Adrenal gland (tissue), 19 donors: ENCODE data around the gene MAGIX. TPM values are rescaled to one million over a fixed set of nuclear protein-coding genes. Genes with fewer than 3 reads are reported as not detected.

Source experiments
- DNase-seq, 7 donors: peaks; one replicate each; pipeline ENCODE4 v3.0.0-alpha.2; 2019 to 2020
- H3K27ac ChIP-seq, 5 donors: fragments of 200-600 bp; sonication (generic) in 4 of 5; 1 replicate in 3 of 5; 2 replicates in 2 of 5; pipeline versions ENCODE4 v1.5.1 to v1.8.0; 2016 to 2020; ENCODE audit warnings: mild to moderate bottlenecking in 1 of 5
- H3K27me3 ChIP-seq: fragments of 200-600 bp; 2 replicates; pipeline ENCODE4 v1.8.0; 2021
- H3K36me3 ChIP-seq, 2 donors: fragments of 200-600 bp; replicated peaks in 1 of 2; 1 replicate in 1 of 2; 2 replicates in 1 of 2; pipeline versions ENCODE4 v1.5.1 to v1.8.0; 2018 to 2022
- H3K4me1 ChIP-seq, 2 donors: fragments of 200-600 bp; replicated peaks in 1 of 2; 1 replicate in 1 of 2; 2 replicates in 1 of 2; pipeline versions ENCODE4 v1.5.1 to v1.8.0; 2018 to 2021
- H3K4me3 ChIP-seq, 4 donors: fragments of 200-600 bp; sonication (generic) in 3 of 4; one replicate each; pipeline ENCODE4 v1.5.1; 2016 to 2018
- H3K9me3 ChIP-seq, 3 donors: fragments of 200-600 bp; sonication (generic) in 1 of 3; replicated peaks in 1 of 3; 1 replicate in 2 of 3; 2 replicates in 1 of 3; pipeline versions ENCODE4 v1.5.1 to v1.8.0; 2016 to 2021
- POLR2A ChIP-seq, 2 donors: fragments of 450-650 bp; IDR thresholded peaks; one replicate each; pipeline ENCODE4 v1.6.1; 2017; ENCODE audit warnings: antibody characterized with exemption in 2 of 2, mild to moderate bottlenecking in 2 of 2, moderate library complexity in 1 of 2
- WGBS, 4 donors: extraction: QIAGEN DNeasy Blood & Tissue Kit in 2 of 4; methylation state at CpG; one replicate each; pipeline versions ENCODE4 v1.1.5 to v1.1.7; 2013 to 2017; 5-methylcytosine and 5-hydroxymethylcytosine counted together
- intact Hi-C, 2 donors: fragments of 100-400 bp; cut with DNase I; formaldehyde crosslinking; loops; one replicate each; pipeline versions ENCODE4 v1.14.1 to v1.15.0; 2022 to 2023
- long read RNA-seq, 10 donors: library from polyadenylated mRNA in 3 of 10; unstranded in 2 of 10; stranded (forward) in 1 of 10; transcript quantifications; one replicate each; pipeline ENCODE4 v2.0.0 and lab custom pipeline, GENCODE V29; 2021 to 2026
- polyA plus RNA-seq, 3 donors: library from polyadenylated mRNA; stranded (reverse); fragments of 200-250 nt in 2 of 3; fragments of 350-450 nt in 1 of 3; fragmentation: Illumina TruSeq in 1 of 3; extraction: RNeasy Lipid Tissue Mini Kit (QIAGEN cat#74804) in 1 of 3; gene quantifications; one replicate each; pipeline ENCODE4 v1.2.3, GENCODE V29; 2013 to 2014
- total RNA-seq, 9 donors: library from RNA; depleted of rRNA in 4 of 9; stranded (reverse); fragments of >200 nt in 4 of 9; fragments of 120-200 nt in 1 of 9; fragmentation: NEBNext Ultra II Directional in 1 of 9; extraction: Animal tissue kit (Norgen Biotek cat#: 25700) in 1 of 9; gene quantifications; one replicate each; pipeline versions ENCODE4 v1.1.0 to v1.2.4, GENCODE V29; 2013 to 2023
- TF ChIP-seq, protein P1 (sequence below), 6 experiments: fragments of 450-650 bp in 4 of 6; fragments of 200-600 bp in 2 of 6; sonication (generic) in 1 of 6; IDR thresholded peaks; 1 replicate in 5 of 6; 2 replicates in 1 of 6; pipeline versions ENCODE4 v1.5.1 to v1.8.0; 2016 to 2021; ENCODE audit warnings: antibody characterized with exemption in 6 of 6, mild to moderate bottlenecking in 2 of 6, moderate library complexity in 1 of 6
- donor health status: healthy with polysubstance abuse.
- donor health status: Bipolar disorder and iron deficiency.
- donor health status: DM: yes; HTN: yes; CAD: no.
- donor health status: DM: no; HTN: no; CAD: no.
- donor health status: DM: no; HTN: no; CAD: no.
- donor health status: DM: yes; HTN: yes; CAD: no.

Gene MAGIX
- total RNA-seq = 10 to 100 TPM in 1 of 9 donors, 1 to 10 TPM in 8; 2.2 to 16.2 (median 3.1) TPM
- polyA plus RNA-seq = 1 to 10 TPM in 2 of 3 donors, under 1 TPM in 1; 0.59 to 8.4 (median 7.6) TPM
- long read RNA-seq, donor 1 = 0 reads
- long read RNA-seq, donor 2 = 0 reads
- long read RNA-seq, donor 3 = 0 reads
- long read RNA-seq, donor 4, partial matches to known transcripts = 1 of 1 reads
- long read RNA-seq, donor 4, other reads (novel, unspliced or antisense) = 0 of 1 reads
- long read RNA-seq, donor 5, partial matches to known transcripts = 1 of 4 reads
- long read RNA-seq, donor 5, other reads (novel, unspliced or antisense) = 2 of 4 reads
- long read RNA-seq, donor 6 = 0 reads
- long read RNA-seq, donor 7 = 0 reads
- long read RNA-seq, donor 8 = 0 reads
- long read RNA-seq, donor 9 = 0 reads
- long read RNA-seq, donor 10 = 0 reads

DNA sequence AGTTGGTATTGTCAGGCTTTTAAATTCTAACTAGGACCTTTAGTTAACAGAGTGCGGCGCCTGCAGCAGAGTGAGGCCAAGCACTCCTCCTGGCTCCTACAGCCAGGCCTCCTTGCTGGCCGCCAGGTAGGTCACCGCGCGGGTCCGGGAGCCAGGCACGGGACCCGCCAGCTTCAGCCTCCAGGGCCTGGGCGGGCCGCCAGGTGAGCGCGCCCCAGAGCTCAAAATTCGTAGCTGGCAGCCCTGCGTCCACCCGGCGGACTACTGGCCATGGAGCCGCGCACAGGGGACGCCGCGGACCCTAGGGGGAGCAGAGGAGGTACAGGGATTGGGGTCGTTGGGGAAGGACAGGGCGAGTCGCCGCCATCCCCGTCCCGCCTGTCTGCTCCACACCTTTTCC, at the start of gene MAGIX:
Gene MAGIX, plus strand, starts transcription at position 139 of the 400 bp plus-strand sequence. Its CDS starts 132 bp downstream, at position 271.
- Histone ChIP-seq H3K27me3 (no peaks in the 10 kb centered on the region), H3K27ac (peak within 1 kb of the TSS in 4 of 5 donors; percentile 80 to 97 (median 90)), H3K9me3 (no peaks in the 10 kb centered on the region), H3K4me1 (peaks cover under 1% of the 10 kb centered on the region in 2 donors), H3K36me3 (no peaks in the 10 kb centered on the region), H3K4me3 (peak within 1 kb of the TSS in 1 of 4 donors; percentile 43)
- TF ChIP-seq, protein P1, sequence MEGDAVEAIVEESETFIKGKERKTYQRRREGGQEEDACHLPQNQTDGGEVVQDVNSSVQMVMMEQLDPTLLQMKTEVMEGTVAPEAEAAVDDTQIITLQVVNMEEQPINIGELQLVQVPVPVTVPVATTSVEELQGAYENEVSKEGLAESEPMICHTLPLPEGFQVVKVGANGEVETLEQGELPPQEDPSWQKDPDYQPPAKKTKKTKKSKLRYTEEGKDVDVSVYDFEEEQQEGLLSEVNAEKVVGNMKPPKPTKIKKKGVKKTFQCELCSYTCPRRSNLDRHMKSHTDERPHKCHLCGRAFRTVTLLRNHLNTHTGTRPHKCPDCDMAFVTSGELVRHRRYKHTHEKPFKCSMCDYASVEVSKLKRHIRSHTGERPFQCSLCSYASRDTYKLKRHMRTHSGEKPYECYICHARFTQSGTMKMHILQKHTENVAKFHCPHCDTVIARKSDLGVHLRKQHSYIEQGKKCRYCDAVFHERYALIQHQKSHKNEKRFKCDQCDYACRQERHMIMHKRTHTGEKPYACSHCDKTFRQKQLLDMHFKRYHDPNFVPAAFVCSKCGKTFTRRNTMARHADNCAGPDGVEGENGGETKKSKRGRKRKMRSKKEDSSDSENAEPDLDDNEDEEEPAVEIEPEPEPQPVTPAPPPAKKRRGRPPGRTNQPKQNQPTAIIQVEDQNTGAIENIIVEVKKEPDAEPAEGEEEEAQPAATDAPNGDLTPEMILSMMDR (IDR thresholded peaks at IDR 0.05) = no peak
- TF ChIP-seq POLR2A (IDR thresholded peaks at IDR 0.05) = no peak
- no peak for DNase-seq
- WGBS, 4 donors = 74 to 100% (median 85%) methylated on average over 1 to 28 of the region's 28 CpGs
- intact Hi-C loops = no loop called here

GRCh38 chrX:49116076-49116475, 46.5 kb upstream of the MAGIX start:
- Histone ChIP-seq H3K9me3 (no peaks in the 10 kb centered on the region), H3K27ac (no peak overlapping the region), H3K36me3 (peaks cover 0 to 32% of the 10 kb centered on the region in 2 donors), H3K27me3 (no peaks in the 10 kb centered on the region), H3K4me1 (no peaks in the 10 kb centered on the region), H3K4me3 (no peak overlapping the region)
- no peak for DNase-seq
- TF ChIP-seq, protein P1 (IDR thresholded peaks at IDR 0.05) = no peak
- TF ChIP-seq POLR2A (IDR thresholded peaks at IDR 0.05) = no peak
- 80 to 83% (median 83%) methylated on average over 8 of the region's 8 CpGs; no CpG with 5 or more reads in 1 of the 4 donors for WGBS, 4 donors
- intact Hi-C loops = no loop called here

GRCh38 chrX:49116716-49117115, 45.8 kb upstream of the MAGIX start:
- no peak for TF ChIP-seq POLR2A (IDR thresholded peaks at IDR 0.05)
- TF ChIP-seq, protein P1 (IDR thresholded peaks at IDR 0.05) = no peak
- 78 to 100% (median 86%) methylated on average over 1 to 5 of the region's 5 CpGs for WGBS, 4 donors
- peaks cover 0 to 32% of the 10 kb centered on the region in 2 donors for H3K36me3 ChIP-seq

DNA sequence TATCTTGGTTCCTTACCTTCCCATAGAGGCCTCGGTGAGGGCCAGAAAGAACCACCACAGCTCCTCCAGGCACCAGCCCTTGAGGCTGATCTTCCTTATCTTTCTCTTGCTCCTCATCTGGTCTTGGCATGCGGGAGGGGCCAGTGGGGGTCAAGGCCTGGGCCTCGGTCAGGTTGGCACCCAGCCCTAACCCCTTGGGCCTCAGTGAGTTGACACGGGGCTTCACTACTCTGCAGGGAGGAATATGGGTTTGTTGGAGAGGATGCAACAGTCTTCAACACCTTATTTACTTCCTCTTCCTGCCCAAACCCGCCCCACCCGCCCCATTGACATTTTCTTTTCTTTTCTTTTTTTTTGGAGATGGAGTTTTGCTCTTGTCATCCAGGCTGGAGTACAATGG, 45.0 kb upstream of the MAGIX start:
- Histone ChIP-seq H3K4me3 (no peak overlapping the region), H3K27me3 (no peaks in the 10 kb centered on the region), H3K27ac (no peak overlapping the region), H3K9me3 (no peaks in the 10 kb centered on the region), H3K36me3 (peaks cover 0 to 30% of the 10 kb centered on the region in 2 donors), H3K4me1 (no peaks in the 10 kb centered on the region)
- no peak for DNase-seq
- intact Hi-C loops = no loop called here
- TF ChIP-seq, protein P1 (IDR thresholded peaks at IDR 0.05) = no peak
- no peak for TF ChIP-seq POLR2A (IDR thresholded peaks at IDR 0.05)
- 56 to 80% (median 63%) methylated on average over 3 to 6 of the region's 6 CpGs for whole genome bisulfite sequencing, 4 donors

More at GRCh38 chrX:49116716-49117115, 45.8 kb upstream of the MAGIX start:
- Histone ChIP-seq H3K27ac (no peak overlapping the region), H3K4me1 (no peaks in the 10 kb centered on the region), H3K4me3 (no peak overlapping the region), H3K27me3 (no peaks in the 10 kb centered on the region), H3K9me3 (no peaks in the 10 kb centered on the region)
- intact Hi-C loops = no loop called here
- DNase-seq = no peak
